Activated naive CD8-positive, alpha-beta T cell treated with anti-CD3 and anti-CD28 coated beads, Interleukin-2, amount 50 U/mL, for 24 hours (primary cell): ENCODE data around the gene SDHAF1.
"Not testable (repeated sequence)": the region's sequence is repeated elsewhere in the genome, so short reads cannot be mapped to it uniquely, and the experiment has no call there.

ENCODE experiments used
- ATAC-seq: fragments of 150-1000 bp; cut with Tn5 transposase; one replicate; pipeline ENCODE4 v1.10.0; 2021
- DNase-seq: peaks from one replicate; pipeline ENCODE4 v3.0.0; 2021
- H3K27ac Mint-ChIP-seq: one replicate; pipeline ENCODE4 v1.8.0; 2021; ENCODE audit warnings: mild to moderate bottlenecking, mixed read lengths
- H3K27me3 Mint-ChIP-seq: one replicate; pipeline ENCODE4 v1.8.0; 2021; ENCODE audit warnings: mixed read lengths
- H3K36me3 Mint-ChIP-seq: one replicate; pipeline ENCODE4 v1.8.0; 2021; ENCODE audit warnings: low read depth, mixed read lengths
- H3K4me1 Mint-ChIP-seq: one replicate; pipeline ENCODE4 v1.8.0; 2021; ENCODE audit warnings: mixed read lengths
- H3K4me3 Mint-ChIP-seq: one replicate; pipeline ENCODE4 v1.8.0; 2021; ENCODE audit warnings: mild to moderate bottlenecking, moderate library complexity, mixed read lengths
- H3K9me3 Mint-ChIP-seq: one replicate; pipeline ENCODE4 v1.8.0; 2021; ENCODE audit warnings: mixed read lengths

SDHAF1 gene

GRCh38 chr19:35977446-35978222 lies 17.4 kb upstream of the SDHAF1 start:
- H3K27ac Mint-ChIP-seq: no peak overlapping the region
- peaks cover 25% of the 10 kb centered on the region for H3K27me3 Mint-ChIP-seq
- H3K4me3 Mint-ChIP-seq: no peak overlapping the region
- peak; percentile 50 for ATAC-seq
- no peaks in the 10 kb centered on the region for H3K4me1 Mint-ChIP-seq
- H3K9me3 Mint-ChIP-seq: no peaks in the 10 kb centered on the region
- H3K36me3 Mint-ChIP-seq: no peaks in the 10 kb centered on the region
- DNase-seq: peak; percentile 35

- Mint-ChIP-seq H3K36me3 (no peaks in the 10 kb centered on the region), H3K4me1 (no peaks in the 10 kb centered on the region), H3K4me3 (no peak overlapping the region), H3K27ac (no peak overlapping the region), H3K27me3 (peaks cover 30% of the 10 kb centered on the region), H3K9me3 (no peaks in the 10 kb centered on the region)
- ATAC-seq (no peak), DNase-seq (no peak)
Observed at GRCh38 chr19:35978271-35978670, 16.7 kb upstream of the SDHAF1 start.

- H3K27ac Mint-ChIP-seq: no peak overlapping the region
- no peaks in the 10 kb centered on the region for H3K4me1 Mint-ChIP-seq
- H3K27me3 Mint-ChIP-seq: peaks cover 32% of the 10 kb centered on the region
- H3K9me3 Mint-ChIP-seq: no peaks in the 10 kb centered on the region
- ATAC-seq (no peak), DNase-seq (no peak)
- H3K36me3 Mint-ChIP-seq: no peaks in the 10 kb centered on the region
- no peak overlapping the region for H3K4me3 Mint-ChIP-seq
Observed at GRCh38 chr19:35978832-35979365, 16.1 kb upstream of the SDHAF1 start.

GRCh38 chr19:35980997-35981396 lies 14.0 kb upstream of the SDHAF1 start:
- ATAC-seq, H3K9me3 Mint-ChIP-seq, H3K4me1 Mint-ChIP-seq, H3K4me3 Mint-ChIP-seq, DNase-seq, H3K27ac Mint-ChIP-seq, H3K36me3 Mint-ChIP-seq: not testable (repeated sequence)
- H3K27me3 Mint-ChIP-seq: peaks cover 50% of the 10 kb centered on the region

- no peaks in the 10 kb centered on the region for H3K9me3 Mint-ChIP-seq
- H3K4me1 Mint-ChIP-seq: peaks cover 5% of the 10 kb centered on the region
- DNase-seq (no peak), ATAC-seq (no peak)
- peaks cover 60% of the 10 kb centered on the region for H3K27me3 Mint-ChIP-seq
- no peak overlapping the region for H3K4me3 Mint-ChIP-seq
- no peaks in the 10 kb centered on the region for H3K36me3 Mint-ChIP-seq
- H3K27ac Mint-ChIP-seq: no peak overlapping the region
Observed at GRCh38 chr19:35983177-35983576, 11.8 kb upstream of the SDHAF1 start.

GRCh38 chr19:35986111-35986510 lies 8.9 kb upstream of the SDHAF1 start:
- ATAC-seq (no peak), DNase-seq (no peak)
- Mint-ChIP-seq H3K4me1 (peaks cover 5% of the 10 kb centered on the region), H3K36me3 (no peaks in the 10 kb centered on the region), H3K9me3 (peaks cover 5% of the 10 kb centered on the region), H3K27me3 (peaks cover 51% of the 10 kb centered on the region), H3K27ac (no peak overlapping the region), H3K4me3 (peak overlapping the region; percentile 65)

- H3K4me1 Mint-ChIP-seq: peaks cover 5% of the 10 kb centered on the region
- H3K36me3 Mint-ChIP-seq: no peaks in the 10 kb centered on the region
- H3K27me3 Mint-ChIP-seq: peaks cover 50% of the 10 kb centered on the region
- no peak overlapping the region for H3K27ac Mint-ChIP-seq
- peak overlapping the region; percentile 65 for H3K4me3 Mint-ChIP-seq
- DNase-seq (peak; percentile 43), ATAC-seq (peak; percentile 48)
- peaks cover 5% of the 10 kb centered on the region for H3K9me3 Mint-ChIP-seq
Observed at GRCh38 chr19:35986664-35987570, 8.1 kb upstream of the SDHAF1 start.

GRCh38 chr19:35987571-35987896 lies 7.5 kb upstream of the SDHAF1 start:
- H3K4me3 Mint-ChIP-seq: no peak overlapping the region
- H3K4me1 Mint-ChIP-seq: peaks cover 5% of the 10 kb centered on the region
- DNase-seq (no peak), ATAC-seq (no peak)
- peaks cover 49% of the 10 kb centered on the region for H3K27me3 Mint-ChIP-seq
- peaks cover 5% of the 10 kb centered on the region for H3K9me3 Mint-ChIP-seq
- H3K36me3 Mint-ChIP-seq: no peaks in the 10 kb centered on the region
- no peak overlapping the region for H3K27ac Mint-ChIP-seq

GRCh38 chr19:35988824-35989223 lies 6.2 kb upstream of the SDHAF1 start:
- peaks cover 5% of the 10 kb centered on the region for H3K4me1 Mint-ChIP-seq
- no peak overlapping the region for H3K27ac Mint-ChIP-seq
- H3K27me3 Mint-ChIP-seq: peaks cover 41% of the 10 kb centered on the region
- DNase-seq (no peak), ATAC-seq (no peak)
- no peaks in the 10 kb centered on the region for H3K36me3 Mint-ChIP-seq
- H3K9me3 Mint-ChIP-seq: peaks cover 5% of the 10 kb centered on the region
- no peak overlapping the region for H3K4me3 Mint-ChIP-seq

GRCh38 chr19:35990156-35990555 lies 4.8 kb upstream of the SDHAF1 start:
- no peak overlapping the region for H3K4me3 Mint-ChIP-seq
- ATAC-seq (no peak), DNase-seq (no peak)
- no peaks in the 10 kb centered on the region for H3K36me3 Mint-ChIP-seq
- H3K4me1 Mint-ChIP-seq: peaks cover 12% of the 10 kb centered on the region
- no peak overlapping the region for H3K27ac Mint-ChIP-seq
- peaks cover 5% of the 10 kb centered on the region for H3K9me3 Mint-ChIP-seq
- peaks cover 30% of the 10 kb centered on the region for H3K27me3 Mint-ChIP-seq

- Mint-ChIP-seq H3K27ac (no peak overlapping the region), H3K9me3 (peaks cover 5% of the 10 kb centered on the region), H3K36me3 (peaks cover 2% of the 10 kb centered on the region), H3K4me3 (no peak overlapping the region), H3K4me1 (peaks cover 17% of the 10 kb centered on the region), H3K27me3 (peaks cover 22% of the 10 kb centered on the region)
- ATAC-seq: no peak
- no peak for DNase-seq
Observed at GRCh38 chr19:35990771-35991730, 3.9 kb upstream of the SDHAF1 start.

GRCh38 chr19:35991731-35992450 lies 3.1 kb upstream of the SDHAF1 start:
- Mint-ChIP-seq H3K27ac (no peak overlapping the region), H3K9me3 (peaks cover 5% of the 10 kb centered on the region), H3K36me3 (peaks cover 9% of the 10 kb centered on the region), H3K27me3 (peaks cover 15% of the 10 kb centered on the region), H3K4me3 (no peak overlapping the region), H3K4me1 (peaks cover 21% of the 10 kb centered on the region)
- no peak for ATAC-seq
- no peak for DNase-seq

GRCh38 chr19:35992907-35993765 lies 1.9 kb upstream of the SDHAF1 start:
- ATAC-seq: no peak
- H3K4me1 Mint-ChIP-seq: peaks cover 28% of the 10 kb centered on the region
- H3K27me3 Mint-ChIP-seq: peaks cover 10% of the 10 kb centered on the region
- peaks cover 5% of the 10 kb centered on the region for H3K9me3 Mint-ChIP-seq
- peaks cover 15% of the 10 kb centered on the region for H3K36me3 Mint-ChIP-seq
- no peak overlapping the region for H3K27ac Mint-ChIP-seq
- DNase-seq: no peak
- no peak overlapping the region for H3K4me3 Mint-ChIP-seq
